ENCODE results near the gene PID1. TPM values are rescaled to one million over a fixed set of nuclear protein-coding genes. Genes with fewer than 3 reads are reported as not detected.
A peak's percentile ranks its signal among the peaks of the same experiment; 100 is the strongest.

The PID1 gene
- polyA plus RNA-seq, 3 donors: 61.8 to 117 (median 62.3) TPM

DNA sequence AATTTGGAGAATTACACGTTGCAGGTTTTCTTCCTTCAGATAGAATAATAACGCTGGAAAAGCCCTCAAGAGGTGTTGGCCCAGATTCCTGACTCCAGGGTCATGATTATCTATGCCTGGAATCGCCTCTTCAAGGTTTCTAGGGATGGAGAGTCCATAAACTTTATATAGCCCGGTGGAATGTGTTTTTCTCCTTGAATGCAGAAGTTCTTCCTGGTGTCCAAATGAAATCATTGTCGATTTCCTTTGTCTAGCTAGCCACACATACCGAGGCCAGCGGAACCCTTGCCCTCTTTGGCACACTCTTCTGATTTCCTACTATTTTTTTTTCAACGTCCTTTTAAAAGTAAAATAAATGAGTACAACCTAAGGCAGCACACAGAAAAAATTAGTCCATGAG, 117.8 kb downstream of the PID1 start:
- H3K36me3 ChIP-seq (replicated peaks in 1 of 2; ENCODE audit: control insufficient read depth in 1 of 2, insufficient read depth in 2 of 2, low read length in 2 of 2): peaks cover 0 to 17% of the 10 kb centered on the region in 2 donors
- Mint-ChIP-seq H3K4me1 (no peaks in the 10 kb centered on the region), H3K27me3 (ENCODE audit: low read depth in 3 of 3) (peaks cover 0 to 4% (median 3%) of the 10 kb centered on the region in 3 donors), H3K9me3 (peaks cover 4 to 18% (median 11%) of the 10 kb centered on the region in 7 donors), H3K4me3 (no peak overlapping the region), H3K27ac (no peak overlapping the region), H3K36me3 (peaks cover 6 to 20% of the 10 kb centered on the region in 2 donors)
- H3K79me2 ChIP-seq (ENCODE audit: insufficient read depth, low read length): no peaks in the 10 kb centered on the region
- DNase-seq: no peak
- no peak overlapping the region for H3K4me2 ChIP-seq (replicated peaks; ENCODE audit: extremely low read depth, low read length, poor library complexity, severe bottlenecking)
- no peak overlapping the region for H3K4me3 ChIP-seq (replicated peaks in 1 of 3; ENCODE audit: low read depth in 2 of 3, low read length in 3 of 3)
- intact Hi-C loops (cut with micrococcal nuclease): no loop called here
- peaks cover 0 to 17% of the 10 kb centered on the region in 2 donors for H3K9me3 ChIP-seq (replicated peaks in 1 of 2; ENCODE audit: control insufficient read depth in 1 of 2, insufficient read depth in 1 of 2, low read length in 2 of 2)
- peaks cover 86% of the 10 kb centered on the region for H4K20me1 ChIP-seq (ENCODE audit: insufficient read depth, low read length)
- TF ChIP-seq, protein P1, sequence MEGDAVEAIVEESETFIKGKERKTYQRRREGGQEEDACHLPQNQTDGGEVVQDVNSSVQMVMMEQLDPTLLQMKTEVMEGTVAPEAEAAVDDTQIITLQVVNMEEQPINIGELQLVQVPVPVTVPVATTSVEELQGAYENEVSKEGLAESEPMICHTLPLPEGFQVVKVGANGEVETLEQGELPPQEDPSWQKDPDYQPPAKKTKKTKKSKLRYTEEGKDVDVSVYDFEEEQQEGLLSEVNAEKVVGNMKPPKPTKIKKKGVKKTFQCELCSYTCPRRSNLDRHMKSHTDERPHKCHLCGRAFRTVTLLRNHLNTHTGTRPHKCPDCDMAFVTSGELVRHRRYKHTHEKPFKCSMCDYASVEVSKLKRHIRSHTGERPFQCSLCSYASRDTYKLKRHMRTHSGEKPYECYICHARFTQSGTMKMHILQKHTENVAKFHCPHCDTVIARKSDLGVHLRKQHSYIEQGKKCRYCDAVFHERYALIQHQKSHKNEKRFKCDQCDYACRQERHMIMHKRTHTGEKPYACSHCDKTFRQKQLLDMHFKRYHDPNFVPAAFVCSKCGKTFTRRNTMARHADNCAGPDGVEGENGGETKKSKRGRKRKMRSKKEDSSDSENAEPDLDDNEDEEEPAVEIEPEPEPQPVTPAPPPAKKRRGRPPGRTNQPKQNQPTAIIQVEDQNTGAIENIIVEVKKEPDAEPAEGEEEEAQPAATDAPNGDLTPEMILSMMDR (IDR thresholded peaks at IDR 0.05): no peak
- H3K27me3 ChIP-seq (ENCODE audit: control insufficient read depth in 2 of 2, insufficient read depth in 2 of 2, low read length in 2 of 2): no peaks in the 10 kb centered on the region
- no peaks in the 10 kb centered on the region for H3K4me1 ChIP-seq (ENCODE audit: control insufficient read depth in 1 of 2, insufficient read depth in 2 of 2, low read length in 2 of 2)
- no peak overlapping the region for H3K9ac ChIP-seq (ENCODE audit: insufficient read depth, low read length, poor library complexity, severe bottlenecking)
- WGBS (ENCODE audit: insufficient coverage): 83% methylated on average over 3 of the region's 8 CpGs
- H2AFZ ChIP-seq (ENCODE audit: insufficient read depth, low read depth, low read length, poor library complexity, severe bottlenecking): no peak overlapping the region
- H3K27ac ChIP-seq (ENCODE audit: low read depth in 1 of 2, low read length in 2 of 2): no peak overlapping the region

DNA sequence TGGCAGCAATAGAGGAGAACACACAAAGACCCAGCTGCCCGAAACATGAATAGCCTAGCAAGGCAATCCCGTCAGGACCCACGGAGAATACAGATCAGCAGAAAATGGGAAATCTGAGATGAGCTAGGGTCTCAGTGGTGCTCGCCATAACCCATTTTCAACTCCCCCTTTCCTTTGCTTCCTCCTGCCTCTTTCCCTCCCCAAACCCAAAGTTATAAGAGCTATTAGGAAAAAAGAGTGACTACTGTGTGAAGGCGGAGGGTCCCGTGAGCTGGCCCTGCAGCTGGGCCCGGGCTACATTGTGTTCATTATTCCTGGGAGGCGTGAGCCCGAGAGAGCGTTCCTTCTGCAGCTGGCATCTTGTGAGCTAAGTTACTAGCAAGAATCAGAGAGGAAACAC, 118.4 kb downstream of the PID1 start:
- intact Hi-C loops (cut with micrococcal nuclease): no loop called here
- peaks cover 0 to 17% of the 10 kb centered on the region in 2 donors for H3K9me3 ChIP-seq (replicated peaks in 1 of 2; ENCODE audit: control insufficient read depth in 1 of 2, insufficient read depth in 1 of 2, low read length in 2 of 2)
- H3K27me3 Mint-ChIP-seq (ENCODE audit: low read depth in 3 of 3): peaks cover 0 to 4% (median 3%) of the 10 kb centered on the region in 3 donors
- no peak overlapping the region for H3K4me3 ChIP-seq (replicated peaks in 1 of 3; ENCODE audit: low read depth in 2 of 3, low read length in 3 of 3)
- H3K79me2 ChIP-seq (ENCODE audit: insufficient read depth, low read length): no peaks in the 10 kb centered on the region
- H4K20me1 ChIP-seq (ENCODE audit: insufficient read depth, low read length): peaks cover 87% of the 10 kb centered on the region
- H3K27ac ChIP-seq (ENCODE audit: low read depth in 1 of 2, low read length in 2 of 2): no peak overlapping the region
- TF ChIP-seq, protein P1 (IDR thresholded peaks at IDR 0.05): no peak
- no peak overlapping the region for H3K4me3 Mint-ChIP-seq
- no peaks in the 10 kb centered on the region for H3K4me1 Mint-ChIP-seq
- H2AFZ ChIP-seq (ENCODE audit: insufficient read depth, low read depth, low read length, poor library complexity, severe bottlenecking): no peak overlapping the region
- no peak overlapping the region for H3K9ac ChIP-seq (ENCODE audit: insufficient read depth, low read length, poor library complexity, severe bottlenecking)
- H3K27me3 ChIP-seq (ENCODE audit: control insufficient read depth in 2 of 2, insufficient read depth in 2 of 2, low read length in 2 of 2): no peaks in the 10 kb centered on the region
- 89% methylated on average over 5 of the region's 10 CpGs for WGBS (ENCODE audit: insufficient coverage)
- H3K4me2 ChIP-seq (replicated peaks; ENCODE audit: extremely low read depth, low read length, poor library complexity, severe bottlenecking): no peak overlapping the region
- H3K36me3 Mint-ChIP-seq: peaks cover 6 to 20% of the 10 kb centered on the region in 2 donors
- no peaks in the 10 kb centered on the region for H3K4me1 ChIP-seq (ENCODE audit: control insufficient read depth in 1 of 2, insufficient read depth in 2 of 2, low read length in 2 of 2)
- H3K9me3 Mint-ChIP-seq: peaks cover 4 to 18% (median 11%) of the 10 kb centered on the region in 7 donors
- peaks cover 0 to 17% of the 10 kb centered on the region in 2 donors for H3K36me3 ChIP-seq (replicated peaks in 1 of 2; ENCODE audit: control insufficient read depth in 1 of 2, insufficient read depth in 2 of 2, low read length in 2 of 2)
- H3K27ac Mint-ChIP-seq: peak overlapping the region in 1 of 7 donors; percentile 25
- no peak for DNase-seq
